Adrenal gland (tissue), 5 donors: Measurements from ENCODE around the gene CCPG1.

Source experiments
- CTCF ChIP-seq, 6 experiments: fragments of 450-650 bp in 4 of 6; fragments of 200-600 bp in 2 of 6; sonication (generic) in 1 of 6; IDR thresholded peaks; 1 replicate in 5 of 6; 2 replicates in 1 of 6; pipeline versions ENCODE4 v1.5.1 to v1.8.0; 2016 to 2021; ENCODE audit warnings: antibody characterized with exemption in 6 of 6, mild to moderate bottlenecking in 2 of 6, moderate library complexity in 1 of 6
- POLR2A ChIP-seq, 2 donors: fragments of 450-650 bp; IDR thresholded peaks; one replicate each; pipeline ENCODE4 v1.6.1; 2017; ENCODE audit warnings: antibody characterized with exemption in 2 of 2, mild to moderate bottlenecking in 2 of 2, moderate library complexity in 1 of 2
- donor health status: DM: no; HTN: no; CAD: no.

- TF ChIP-seq CTCF (IDR thresholded peaks at IDR 0.05), result no peak
- TF ChIP-seq POLR2A (IDR thresholded peaks at IDR 0.05), result no peak
These were observed 12.2 kb upstream of the CCPG1 start for GRCh38 chr15:55420171-55420866.
